ENCODE measurements around the gene TCF7L1.

GRCh38 chr2:85272357-85272756, 139.2 kb downstream of the TCF7L1 start:
- TF ChIP-seq CTCF (IDR thresholded peaks at IDR 0.05; ENCODE audit: insufficient read depth, low read depth, low read length) (no peak), EZH2 (IDR thresholded peaks at IDR 0.05; ENCODE audit: insufficient read depth, low read length) (no peak)

All from astrocyte (in vitro differentiated cells and primary cell).